ENCODE data around the gene EGFL6. TPM values are rescaled to one million over a fixed set of nuclear protein-coding genes. Genes with fewer than 3 reads are reported as not detected.

The EGFL6 gene
- total RNA-seq, 1 experiment from 2014 or later: not detected

- no peak for DNase-seq
- no TSS peak for BruUV-seq (replicated peaks)
- Mint-ChIP-seq H3K27me3 (ENCODE audit: unreplicated experiment) (peaks cover under 1% of the 10 kb centered on the region), H3K4me3 (ENCODE audit: low read depth, unreplicated experiment) (no peak overlapping the region), H3K4me1 (ENCODE audit: low read depth, unreplicated experiment) (no peaks in the 10 kb centered on the region), H3K27ac (ENCODE audit: unreplicated experiment) (no peak overlapping the region), H3K9me3 (ENCODE audit: low read depth, unreplicated experiment) (no peaks in the 10 kb centered on the region), H3K36me3 (ENCODE audit: insufficient read depth, unreplicated experiment) (no peaks in the 10 kb centered on the region)
- CTCF ChIA-PET: no interaction called here
- intact Hi-C loops (cut with micrococcal nuclease; ENCODE audit: unreplicated experiment): no loop called here
- TF ChIP-seq CTCF (IDR thresholded peaks at IDR 0.05; ENCODE audit: unreplicated experiment): no peak
Measured at GRCh38 chrX:13551610-13552009, 17.8 kb upstream of the EGFL6 start.

- Mint-ChIP-seq H3K36me3 (ENCODE audit: insufficient read depth, unreplicated experiment) (no peaks in the 10 kb centered on the region), H3K9me3 (ENCODE audit: low read depth, unreplicated experiment) (no peaks in the 10 kb centered on the region), H3K4me3 (ENCODE audit: low read depth, unreplicated experiment) (no peak overlapping the region), H3K27ac (ENCODE audit: unreplicated experiment) (no peak overlapping the region), H3K27me3 (ENCODE audit: unreplicated experiment) (peaks cover 13% of the 10 kb centered on the region), H3K4me1 (ENCODE audit: low read depth, unreplicated experiment) (no peaks in the 10 kb centered on the region)
- no peak for TF ChIP-seq CTCF (IDR thresholded peaks at IDR 0.05; ENCODE audit: unreplicated experiment)
- no TSS peak for BruUV-seq (replicated peaks)
- CTCF ChIA-PET: no interaction called here
- intact Hi-C loops (cut with micrococcal nuclease; ENCODE audit: unreplicated experiment): no loop called here
- no peak for DNase-seq
Measured at GRCh38 chrX:13552892-13553291, 16.5 kb upstream of the EGFL6 start.

GRCh38 chrX:13565511-13565910, 3.9 kb upstream of the EGFL6 start:
- Mint-ChIP-seq H3K36me3 (ENCODE audit: insufficient read depth, unreplicated experiment) (no peaks in the 10 kb centered on the region), H3K4me1 (ENCODE audit: low read depth, unreplicated experiment) (no peaks in the 10 kb centered on the region), H3K27ac (ENCODE audit: unreplicated experiment) (no peak overlapping the region), H3K9me3 (ENCODE audit: low read depth, unreplicated experiment) (no peaks in the 10 kb centered on the region), H3K4me3 (ENCODE audit: low read depth, unreplicated experiment) (no peak overlapping the region), H3K27me3 (ENCODE audit: unreplicated experiment) (peaks cover 12% of the 10 kb centered on the region)
- TF ChIP-seq CTCF (IDR thresholded peaks at IDR 0.05; ENCODE audit: unreplicated experiment): no peak
- DNase-seq: no peak
- CTCF ChIA-PET: no interaction called here
- BruUV-seq (replicated peaks): no TSS peak
- intact Hi-C loops (cut with micrococcal nuclease; ENCODE audit: unreplicated experiment): no loop called here

GRCh38 chrX:13570261-13570605, 832 bp downstream of the EGFL6 start:
- Mint-ChIP-seq H3K27ac (ENCODE audit: unreplicated experiment) (no peak overlapping the region), H3K4me3 (ENCODE audit: low read depth, unreplicated experiment) (no peak overlapping the region), H3K36me3 (ENCODE audit: insufficient read depth, unreplicated experiment) (no peaks in the 10 kb centered on the region), H3K27me3 (ENCODE audit: unreplicated experiment) (peaks cover 12% of the 10 kb centered on the region), H3K9me3 (ENCODE audit: low read depth, unreplicated experiment) (no peaks in the 10 kb centered on the region), H3K4me1 (ENCODE audit: low read depth, unreplicated experiment) (no peaks in the 10 kb centered on the region)
- BruUV-seq (replicated peaks): no TSS peak
- intact Hi-C loops (cut with micrococcal nuclease; ENCODE audit: unreplicated experiment): no loop called here
- no peak for DNase-seq
- no peak for TF ChIP-seq CTCF (IDR thresholded peaks at IDR 0.05; ENCODE audit: unreplicated experiment)
- CTCF ChIA-PET: no interaction called here

GRCh38 chrX:13571136-13571535, 1.7 kb downstream of the EGFL6 start:
- no peak for TF ChIP-seq CTCF (IDR thresholded peaks at IDR 0.05; ENCODE audit: unreplicated experiment)
- no peak overlapping the region for H3K27ac Mint-ChIP-seq (ENCODE audit: unreplicated experiment)
- DNase-seq: no peak

More at GRCh38 chrX:13571136-13571535, 1.7 kb downstream of the EGFL6 start:
- no peaks in the 10 kb centered on the region for H3K36me3 Mint-ChIP-seq (ENCODE audit: insufficient read depth, unreplicated experiment)
- H3K4me1 Mint-ChIP-seq (ENCODE audit: low read depth, unreplicated experiment): no peaks in the 10 kb centered on the region
- no peak overlapping the region for H3K4me3 Mint-ChIP-seq (ENCODE audit: low read depth, unreplicated experiment)
- H3K27me3 Mint-ChIP-seq (ENCODE audit: unreplicated experiment): peaks cover 12% of the 10 kb centered on the region
- H3K9me3 Mint-ChIP-seq (ENCODE audit: low read depth, unreplicated experiment): peaks cover 2% of the 10 kb centered on the region
- CTCF ChIA-PET: no interaction called here
- no TSS peak for BruUV-seq (replicated peaks)
- intact Hi-C loops (cut with micrococcal nuclease; ENCODE audit: unreplicated experiment): no loop called here

All from Calu3 (cell line).